Measurements from ENCODE around the gene IMPACT. TPM values are rescaled to one million over a fixed set of nuclear protein-coding genes. Genes with fewer than 3 reads are reported as not detected.

Gene IMPACT
- total and polyA plus RNA-seq, 2 of the 8 experiments (the other 6 are each of a cell fraction or from before 2014, with no cell fraction given): 31.1 to 44.6 TPM

GRCh38 chr18:24494586-24494985, 68.1 kb downstream of the IMPACT start:
- Histone ChIP-seq H2AK5ac (ENCODE audit: low read depth, low read length) (no peak overlapping the region), H2BK120ac (replicated peaks; ENCODE audit: low read depth, low read length) (no peak overlapping the region), H3K79me1 (ENCODE audit: low read depth, low read length) (no peaks in the 10 kb centered on the region), H3K36me3 (ENCODE audit: control insufficient read depth in 2 of 4, insufficient read depth in 4 of 4, low read length in 3 of 4) (no peaks in the 10 kb centered on the region), H3K56ac (replicated peaks; ENCODE audit: insufficient read length, low read depth, low read length) (no peak overlapping the region), H3K14ac (ENCODE audit: insufficient read length) (no peak overlapping the region), H3K23ac (ENCODE audit: insufficient read length) (no peak overlapping the region), H2AFZ (ENCODE audit: low read length) (no peak overlapping the region), H4K20me1 (replicated peaks in 1 of 2; ENCODE audit: control insufficient read depth in 1 of 2, insufficient read depth in 2 of 2, low read length in 2 of 2) (no peaks in the 10 kb centered on the region), H2BK20ac (ENCODE audit: low read length) (no peak overlapping the region), H3K18ac (ENCODE audit: extremely low read depth, low read length) (no peak overlapping the region), H2BK5ac (ENCODE audit: low read depth, low read length) (no peak overlapping the region), H3K4ac (replicated peaks; ENCODE audit: insufficient read length, low read depth, low read length) (no peak overlapping the region), H4K8ac (ENCODE audit: extremely low read depth, insufficient read depth, low read length) (no peak overlapping the region), H3K9ac (replicated peaks in 1 of 4; ENCODE audit: extremely low read depth in 1 of 4, low read depth in 3 of 4, low read length in 3 of 4) (no peak overlapping the region), H3K9me3 (ENCODE audit: insufficient read depth in 2 of 2, low read depth in 1 of 2, low read length in 1 of 2) (no peaks in the 10 kb centered on the region; a peak in 1 of 4 replicates), H3K27ac (ENCODE audit: low read depth, low read length) (no peak overlapping the region), H3K4me1 (replicated peaks in 1 of 4; ENCODE audit: control insufficient read depth in 3 of 4, insufficient read depth in 4 of 4, low read length in 3 of 4) (no peaks in the 10 kb centered on the region), H3K4me3 (ENCODE audit: extremely low read depth in 1 of 4, insufficient read depth in 2 of 4, low read depth in 3 of 4, low read length in 4 of 4) (no peak overlapping the region), H4K5ac (ENCODE audit: insufficient read length, low read depth, low read length) (no peak overlapping the region), H3K27me3 (replicated peaks in 1 of 4; ENCODE audit: control insufficient read depth in 3 of 4, extremely low read depth in 1 of 4, insufficient read depth in 3 of 4, low read length in 3 of 4) (no peaks in the 10 kb centered on the region), H3K4me2 (ENCODE audit: insufficient read depth in 1 of 2, low read depth in 2 of 2, low read length in 2 of 2) (no peak overlapping the region), H4K91ac (replicated peaks; ENCODE audit: insufficient read length, low read length) (no peak overlapping the region), H2BK12ac (ENCODE audit: low read depth, low read length) (no peak overlapping the region), H3K23me2 (ENCODE audit: low read depth, low read length) (no peaks in the 10 kb centered on the region), H2BK15ac (ENCODE audit: low read length) (no peak overlapping the region), H3K79me2 (ENCODE audit: control insufficient read depth in 1 of 2, insufficient read depth in 2 of 2, low read length in 2 of 2) (no peaks in the 10 kb centered on the region)
- CTCF ChIA-PET (ENCODE audit: partially characterized antibody): interaction anchor here (0.6 to 4.4 kb wide), 3 partner anchors 10 to 112 kb away, joined by 3 to 23 read pairs (median 3); no protein-coding TSS in a partner anchor
- DNase-seq (ENCODE audit: low read depth in 1 of 2, low spot score in 2 of 2) (no peak), FAIRE-seq (no peak)
- WGBS, 2 experiments (ENCODE audit: extremely low coverage in 1 of 2, insufficient coverage in 1 of 2, insufficient read length in 1 of 2, insufficient replicate concordance in 2 of 2, low coverage in 1 of 2, low lambda C conversion rate in 2 of 2, missing lambda C conversion rate in 1 of 2): 85% methylated on average over 2 of the region's 2 CpGs; no CpG with 5 or more reads in 1 of the 2 experiments
- TF ChIP-seq PHF8 (conservative IDR thresholded peaks at IDR 0.05; ENCODE audit: low read depth, low read length) (no peak), RBBP5 (IDR thresholded peaks at IDR 0.05; ENCODE audit: borderline replicate concordance, low read depth, low read length) (no peak), CEBPB (IDR thresholded peaks at IDR 0.05; ENCODE audit: low read depth, low read length) (no peak)
- POLR2A ChIA-PET (ENCODE audit: partially characterized antibody): no interaction called here

Measured in H1 (cell line).